Osteoblast (primary cell): ENCODE data around the gene ADARB2. TPM values are rescaled to one million over a fixed set of nuclear protein-coding genes. Genes with fewer than 3 reads are reported as not detected.

Source experiments
- DNase-seq: peaks from one replicate; pipeline ENCODE4 v3.0.0; 2011; ENCODE audit warnings: low spot score, mixed read lengths; ENCODE audit not compliant: insufficient read length; ENCODE audit errors: missing footprints
- H2AFZ ChIP-seq: 2 replicates; pipeline ENCODE4 v1.6.0; 2011; ENCODE audit warnings: mild to moderate bottlenecking, low read length
- H3K27ac ChIP-seq: 2 replicates; pipeline ENCODE4 v1.5.1; 2011; ENCODE audit warnings: mild to moderate bottlenecking, low read depth, low read length, moderate library complexity
- H3K27me3 ChIP-seq: 2 replicates; pipeline ENCODE4 v1.6.0; 2012; ENCODE audit warnings: mild to moderate bottlenecking, control low read depth, inconsistent platforms, low read length, moderate library complexity; ENCODE audit not compliant: insufficient read depth
- H3K36me3 ChIP-seq: 2 replicates; pipeline ENCODE4 v1.5.1; 2011; ENCODE audit warnings: mild to moderate bottlenecking, low read length, control low read depth, moderate library complexity; ENCODE audit not compliant: insufficient read depth
- H3K4me1 ChIP-seq: 2 replicates; pipeline ENCODE4 v1.5.1; 2011; ENCODE audit warnings: mild to moderate bottlenecking, low read length, control low read depth, moderate library complexity; ENCODE audit not compliant: insufficient read depth
- H3K4me2 ChIP-seq: 2 replicates; pipeline ENCODE4 v1.6.0; 2011; ENCODE audit warnings: mild to moderate bottlenecking, low read length; ENCODE audit not compliant: insufficient read depth
- H3K4me3 ChIP-seq: fragments of 200-600 bp; sonication (generic); 3 replicates; pipeline ENCODE4 v1.5.1; 2012; ENCODE audit warnings: mild to moderate bottlenecking, low read length, inconsistent platforms; ENCODE audit not compliant: insufficient read depth
- H3K79me2 ChIP-seq: 2 replicates; pipeline ENCODE4 v1.6.0; 2012; ENCODE audit warnings: mild to moderate bottlenecking, low read length, control low read depth, inconsistent platforms; ENCODE audit not compliant: insufficient read depth
- H3K9me3 ChIP-seq: 2 replicates; pipeline ENCODE4 v1.5.1; 2011; ENCODE audit warnings: low read depth, low read length, control low read depth
- H4K20me1 ChIP-seq: 2 replicates; pipeline ENCODE4 v1.6.0; 2012; ENCODE audit warnings: mild to moderate bottlenecking, low read length, control low read depth; ENCODE audit not compliant: insufficient read depth
- total RNA-seq: library from RNA; depleted of rRNA; stranded (reverse); fragments of >200 nt; gene quantifications from 2 replicates; pipeline ENCODE4 v1.2.3, GENCODE V29; 2012
- TF ChIP-seq, protein P1 (sequence below): IDR thresholded peaks from 2 replicates; pipeline ENCODE4 v1.5.1; 2011; ENCODE audit warnings: mild to moderate bottlenecking, low read depth, low read length, moderate library complexity; ENCODE audit errors: extremely low read depth

ADARB2 gene
- total RNA-seq, 1 donor, result not detected

DNA sequence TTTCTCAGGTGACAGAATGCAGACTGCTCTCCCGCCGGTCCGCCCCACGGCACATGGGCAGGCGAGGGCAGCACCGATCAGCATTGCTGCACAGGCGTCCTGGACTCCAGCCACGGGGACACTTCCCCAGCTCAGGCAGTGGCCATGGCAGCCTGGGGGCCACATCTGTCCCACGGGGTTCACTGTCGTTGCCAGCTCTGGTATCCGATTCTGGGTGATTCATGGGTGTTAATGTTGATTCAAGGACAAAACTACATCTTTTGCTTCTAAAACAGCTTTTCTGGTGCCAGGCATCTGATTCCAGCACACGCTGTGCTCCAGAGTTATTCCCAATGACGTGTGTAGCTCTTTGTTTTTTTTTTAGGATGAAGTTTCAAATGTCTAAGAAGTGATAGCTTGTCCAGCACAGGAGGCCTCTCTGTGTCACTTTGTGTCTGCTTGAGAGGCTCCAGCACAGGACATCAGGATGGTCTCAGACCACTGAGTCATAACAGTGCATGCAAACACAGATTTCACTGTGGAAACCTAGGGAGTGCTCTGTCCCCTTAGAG is 463.1 kb downstream of the ADARB2 start:
- Histone ChIP-seq H3K4me2 (no peak overlapping the region), H3K9me3 (no peaks in the 10 kb centered on the region), H3K27ac (no peak overlapping the region), H3K4me3 (no peak overlapping the region), H2AFZ (no peak overlapping the region), H3K4me1 (no peaks in the 10 kb centered on the region), H4K20me1 (no peaks in the 10 kb centered on the region), H3K79me2 (no peaks in the 10 kb centered on the region), H3K36me3 (no peaks in the 10 kb centered on the region), H3K27me3 (no peaks in the 10 kb centered on the region)
- DNase-seq, result no peak
- TF ChIP-seq, protein P1, sequence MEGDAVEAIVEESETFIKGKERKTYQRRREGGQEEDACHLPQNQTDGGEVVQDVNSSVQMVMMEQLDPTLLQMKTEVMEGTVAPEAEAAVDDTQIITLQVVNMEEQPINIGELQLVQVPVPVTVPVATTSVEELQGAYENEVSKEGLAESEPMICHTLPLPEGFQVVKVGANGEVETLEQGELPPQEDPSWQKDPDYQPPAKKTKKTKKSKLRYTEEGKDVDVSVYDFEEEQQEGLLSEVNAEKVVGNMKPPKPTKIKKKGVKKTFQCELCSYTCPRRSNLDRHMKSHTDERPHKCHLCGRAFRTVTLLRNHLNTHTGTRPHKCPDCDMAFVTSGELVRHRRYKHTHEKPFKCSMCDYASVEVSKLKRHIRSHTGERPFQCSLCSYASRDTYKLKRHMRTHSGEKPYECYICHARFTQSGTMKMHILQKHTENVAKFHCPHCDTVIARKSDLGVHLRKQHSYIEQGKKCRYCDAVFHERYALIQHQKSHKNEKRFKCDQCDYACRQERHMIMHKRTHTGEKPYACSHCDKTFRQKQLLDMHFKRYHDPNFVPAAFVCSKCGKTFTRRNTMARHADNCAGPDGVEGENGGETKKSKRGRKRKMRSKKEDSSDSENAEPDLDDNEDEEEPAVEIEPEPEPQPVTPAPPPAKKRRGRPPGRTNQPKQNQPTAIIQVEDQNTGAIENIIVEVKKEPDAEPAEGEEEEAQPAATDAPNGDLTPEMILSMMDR, result no peak

DNA sequence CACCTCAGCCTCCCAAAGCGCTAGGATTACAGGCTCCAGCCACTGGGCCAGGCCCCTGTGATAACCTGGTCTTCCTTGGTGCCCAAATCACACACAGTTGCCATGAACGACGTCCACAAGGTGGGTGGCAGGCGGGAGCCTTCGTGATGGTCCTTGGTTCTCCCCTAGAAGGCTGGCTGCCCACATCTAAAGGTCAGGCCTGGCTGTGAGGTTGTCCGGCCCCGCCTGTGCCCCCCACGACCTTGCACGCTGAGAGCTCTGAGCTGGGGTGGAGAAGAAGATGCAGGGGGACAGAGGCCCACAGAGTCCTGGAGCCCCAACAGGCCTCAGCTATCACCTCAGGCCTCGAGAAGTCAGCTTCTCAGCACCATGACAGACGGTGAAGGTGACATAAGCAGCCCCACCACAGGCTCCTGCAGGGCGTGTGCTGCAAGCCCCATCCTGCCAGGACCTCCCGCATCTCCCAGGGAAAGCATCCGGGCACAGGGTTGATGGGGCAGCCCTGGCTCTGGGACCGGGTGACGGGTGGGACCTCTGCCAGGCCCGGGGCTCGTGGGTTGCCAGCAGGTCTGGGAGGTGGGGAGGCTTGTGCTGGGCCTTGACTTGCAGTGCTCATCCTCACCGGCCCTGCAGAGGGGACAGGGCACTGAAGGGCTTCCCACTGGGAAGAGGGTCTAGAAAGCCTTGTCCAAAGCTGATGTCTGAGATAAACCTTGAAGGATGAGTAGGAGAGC is 463.8 kb downstream of the ADARB2 start:
- no peaks in the 10 kb centered on the region for H3K9me3 ChIP-seq
- no peak for DNase-seq
- no peak overlapping the region for H3K4me2 ChIP-seq
- H3K27me3 ChIP-seq, result no peaks in the 10 kb centered on the region
- no peaks in the 10 kb centered on the region for H3K79me2 ChIP-seq
- H3K27ac ChIP-seq, result no peak overlapping the region
- H2AFZ ChIP-seq, result no peak overlapping the region
- H4K20me1 ChIP-seq, result no peaks in the 10 kb centered on the region
- TF ChIP-seq, protein P1, result no peak
- no peaks in the 10 kb centered on the region for H3K4me1 ChIP-seq
- H3K4me3 ChIP-seq, result no peak overlapping the region
- H3K36me3 ChIP-seq, result no peaks in the 10 kb centered on the region

DNA sequence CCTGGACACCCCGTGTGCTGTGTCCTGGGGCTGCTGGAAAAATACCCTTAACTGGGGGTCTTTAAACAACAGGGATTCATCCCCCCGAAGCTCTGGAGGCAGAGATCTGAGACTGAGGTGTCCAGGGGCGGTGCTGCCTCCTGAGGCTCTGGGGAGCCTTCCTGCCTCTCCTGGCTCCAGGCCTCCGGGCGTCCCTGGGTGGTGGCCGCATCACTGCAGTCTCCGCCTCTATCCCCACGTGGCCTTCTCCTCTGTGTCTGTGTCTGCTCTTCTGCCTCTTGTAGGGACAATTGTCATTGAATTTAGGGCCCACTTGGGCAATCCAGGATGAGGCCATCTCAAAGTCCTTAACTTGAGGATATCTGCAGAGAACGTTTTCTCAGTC is 464.6 kb downstream of the ADARB2 start:
- Histone ChIP-seq H3K4me1 (no peaks in the 10 kb centered on the region), H3K4me3 (no peak overlapping the region), H3K79me2 (no peaks in the 10 kb centered on the region), H3K9me3 (no peaks in the 10 kb centered on the region), H2AFZ (no peak overlapping the region), H3K4me2 (no peak overlapping the region), H4K20me1 (no peaks in the 10 kb centered on the region), H3K27ac (no peak overlapping the region), H3K27me3 (no peaks in the 10 kb centered on the region), H3K36me3 (no peaks in the 10 kb centered on the region)
- TF ChIP-seq, protein P1, result no peak
- DNase-seq, result no peak

DNA sequence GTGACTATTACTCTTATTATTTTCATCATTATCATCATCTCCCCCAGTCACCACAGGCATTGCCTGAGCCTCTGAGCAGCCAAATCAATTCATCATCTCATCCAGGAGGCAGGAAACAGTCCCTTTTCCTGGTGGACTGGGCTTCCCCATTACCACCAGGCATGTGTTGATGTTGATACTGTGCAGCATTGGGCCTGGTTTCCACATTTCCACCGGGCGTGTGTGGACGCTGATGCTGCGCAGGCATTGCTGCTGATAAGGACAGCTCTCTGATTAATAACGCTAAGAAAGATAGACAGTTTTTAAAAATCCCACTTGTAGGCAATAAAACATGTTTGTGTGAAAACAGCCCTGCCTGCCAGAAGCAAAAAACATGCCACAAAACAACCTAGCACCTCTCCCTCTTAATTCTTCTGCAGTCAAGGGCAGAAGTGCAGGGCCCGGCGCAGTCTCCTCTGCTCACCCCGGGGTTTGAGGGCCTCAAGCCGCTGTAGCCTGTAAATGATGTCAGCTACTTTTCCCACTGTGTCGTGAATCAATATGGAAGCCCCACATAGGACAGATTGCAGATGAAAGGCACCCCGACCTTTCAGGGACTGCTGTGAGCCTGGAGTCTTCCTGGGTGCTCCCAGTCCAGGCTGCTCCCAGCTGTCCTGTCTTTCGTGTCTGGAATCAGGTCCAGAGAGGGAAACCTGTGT is 465.1 kb downstream of the ADARB2 start:
- no peaks in the 10 kb centered on the region for H3K9me3 ChIP-seq
- no peaks in the 10 kb centered on the region for H3K27me3 ChIP-seq
- TF ChIP-seq, protein P1, result no peak
- no peaks in the 10 kb centered on the region for H3K4me1 ChIP-seq
- no peaks in the 10 kb centered on the region for H3K36me3 ChIP-seq
- DNase-seq, result no peak
- H3K27ac ChIP-seq, result no peak overlapping the region
- no peaks in the 10 kb centered on the region for H4K20me1 ChIP-seq
- no peak overlapping the region for H2AFZ ChIP-seq
- no peak overlapping the region for H3K4me2 ChIP-seq
- H3K79me2 ChIP-seq, result no peaks in the 10 kb centered on the region
- H3K4me3 ChIP-seq, result no peak overlapping the region
